WERI-Rb-1 (cell line): ENCODE measurements around the gene SF3B1.
"Not testable (repeated sequence)": the region's sequence is repeated elsewhere in the genome, so short reads cannot be mapped to it uniquely, and the experiment has no call there.

Experiments used
- DNase-seq: peaks from one replicate; pipeline ENCODE4 v3.0.0-alpha.2; 2020
- H3K27ac ChIP-seq: fragments of 250-450 bp; sonication (Bioruptor Pico); 2 replicates; pipeline ENCODE4 v1.5.1; 2020; ENCODE audit warnings: mild to moderate bottlenecking, moderate library complexity
- H3K27me3 ChIP-seq: fragments of 250-450 bp; sonication (Bioruptor Pico); 2 replicates; pipeline ENCODE4 v1.5.1; 2021; ENCODE audit warnings: mild to moderate bottlenecking, low read depth, moderate library complexity; ENCODE audit not compliant: insufficient read depth, severe bottlenecking
- H3K36me3 ChIP-seq: fragments of 250-450 bp; sonication (Bioruptor Pico); 2 replicates; pipeline ENCODE4 v1.5.1; 2020; ENCODE audit warnings: mild to moderate bottlenecking, moderate library complexity
- H3K4me3 ChIP-seq: 2 replicates; pipeline ENCODE4 v1.5.1; 2011; ENCODE audit warnings: low read depth, mild to moderate bottlenecking, control low read depth, low read length
- H3K9me3 ChIP-seq: fragments of 250-450 bp; sonication (Bioruptor Pico); 2 replicates; pipeline ENCODE4 v1.5.1; 2021; ENCODE audit warnings: mild to moderate bottlenecking, moderate library complexity; ENCODE audit not compliant: severe bottlenecking
- TF ChIP-seq, protein P1 (sequence below): IDR thresholded peaks from 2 replicates; pipeline ENCODE4 v1.5.1; 2011; ENCODE audit warnings: low read depth, mild to moderate bottlenecking, control low read depth, inconsistent platforms, low read length

Gene SF3B1

DNA sequence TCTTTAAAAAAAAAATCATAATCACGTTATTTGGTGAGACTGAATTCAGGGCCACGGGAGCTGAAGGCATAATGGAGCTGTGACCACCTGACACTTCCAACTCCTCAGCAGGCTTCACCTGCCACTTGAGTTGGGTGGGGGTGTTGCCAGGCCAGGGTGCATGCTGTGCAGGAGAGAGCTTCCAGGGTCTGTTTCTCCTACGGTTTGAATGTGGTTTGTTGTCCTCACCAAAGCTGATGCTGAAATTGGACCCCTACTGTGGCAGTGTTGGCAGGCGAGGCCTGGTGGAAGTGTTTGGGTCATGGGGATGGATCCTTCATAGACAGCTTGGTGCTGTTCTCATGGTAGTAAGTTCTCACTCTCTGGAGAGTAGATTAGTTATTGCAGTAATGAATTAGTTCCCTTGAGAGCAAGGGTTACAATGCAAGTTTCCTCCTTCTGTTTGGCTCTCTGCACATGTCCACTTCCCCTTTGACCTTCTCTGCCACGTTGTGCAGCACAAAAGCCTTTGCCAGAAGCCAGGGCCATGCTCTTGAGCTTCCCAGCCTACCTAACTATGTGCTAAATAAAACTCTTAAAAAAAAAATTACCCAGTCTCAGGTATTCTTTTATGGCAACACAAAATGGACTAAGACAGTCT, 86.0 kb downstream of the SF3B1 start:
- H3K27ac ChIP-seq = no peak overlapping the region
- DNase-seq = no peak
- H3K4me3 ChIP-seq = no peak overlapping the region
- no peaks in the 10 kb centered on the region for H3K27me3 ChIP-seq
- no peaks in the 10 kb centered on the region for H3K36me3 ChIP-seq
- TF ChIP-seq, protein P1, sequence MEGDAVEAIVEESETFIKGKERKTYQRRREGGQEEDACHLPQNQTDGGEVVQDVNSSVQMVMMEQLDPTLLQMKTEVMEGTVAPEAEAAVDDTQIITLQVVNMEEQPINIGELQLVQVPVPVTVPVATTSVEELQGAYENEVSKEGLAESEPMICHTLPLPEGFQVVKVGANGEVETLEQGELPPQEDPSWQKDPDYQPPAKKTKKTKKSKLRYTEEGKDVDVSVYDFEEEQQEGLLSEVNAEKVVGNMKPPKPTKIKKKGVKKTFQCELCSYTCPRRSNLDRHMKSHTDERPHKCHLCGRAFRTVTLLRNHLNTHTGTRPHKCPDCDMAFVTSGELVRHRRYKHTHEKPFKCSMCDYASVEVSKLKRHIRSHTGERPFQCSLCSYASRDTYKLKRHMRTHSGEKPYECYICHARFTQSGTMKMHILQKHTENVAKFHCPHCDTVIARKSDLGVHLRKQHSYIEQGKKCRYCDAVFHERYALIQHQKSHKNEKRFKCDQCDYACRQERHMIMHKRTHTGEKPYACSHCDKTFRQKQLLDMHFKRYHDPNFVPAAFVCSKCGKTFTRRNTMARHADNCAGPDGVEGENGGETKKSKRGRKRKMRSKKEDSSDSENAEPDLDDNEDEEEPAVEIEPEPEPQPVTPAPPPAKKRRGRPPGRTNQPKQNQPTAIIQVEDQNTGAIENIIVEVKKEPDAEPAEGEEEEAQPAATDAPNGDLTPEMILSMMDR = no peak
- H3K9me3 ChIP-seq = no peaks in the 10 kb centered on the region

DNA sequence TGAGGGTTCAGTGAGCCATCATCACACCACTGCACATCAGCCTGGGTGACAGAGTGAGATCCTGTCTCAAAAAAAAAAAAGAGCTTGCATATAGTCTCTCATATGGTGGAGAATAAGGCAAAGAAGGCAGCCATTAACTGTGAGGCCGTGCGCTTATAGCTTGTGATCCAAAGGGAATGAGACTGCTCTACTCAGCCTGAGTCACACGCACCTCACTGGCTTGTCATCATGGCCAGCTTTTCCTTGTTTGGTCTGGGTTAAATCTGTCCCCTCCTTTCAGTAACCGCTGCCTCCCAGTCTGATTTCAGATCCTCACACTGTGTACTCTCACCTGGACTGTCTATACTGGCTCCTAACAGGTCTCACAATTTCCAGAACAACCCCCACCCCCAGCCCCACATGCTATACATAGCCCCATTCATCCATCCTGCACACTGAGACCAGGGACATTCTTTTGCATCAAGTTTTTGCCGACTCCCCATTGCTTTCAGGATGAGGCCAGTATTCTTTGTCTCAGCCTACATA, 88.9 kb downstream of the SF3B1 start:
- no peaks in the 10 kb centered on the region for H3K36me3 ChIP-seq
- TF ChIP-seq, protein P1 = no peak
- no peak for DNase-seq

DNA sequence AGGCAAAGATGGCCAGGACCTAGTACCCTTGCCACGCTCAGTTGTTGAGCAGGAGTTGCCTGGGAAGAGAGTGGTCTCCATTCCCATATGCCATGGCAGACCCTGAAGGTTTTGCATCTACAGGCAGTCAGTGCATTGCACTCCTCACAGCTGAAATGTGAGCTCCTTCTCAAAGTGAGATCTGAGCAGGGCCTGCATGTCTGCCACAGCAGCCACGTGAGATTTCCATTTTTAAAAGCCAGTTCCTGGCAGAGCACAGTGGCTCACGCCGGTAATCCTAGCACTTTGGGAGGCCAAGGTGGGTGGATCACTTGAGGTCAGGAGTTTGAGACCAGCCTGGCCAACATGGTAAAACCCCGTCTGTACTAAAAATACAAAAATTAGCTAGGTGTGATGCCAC, 90.9 kb downstream of the SF3B1 start:
- not testable (repeated sequence) for H3K27ac ChIP-seq, H3K36me3 ChIP-seq

More for the DNA sequence above, 88.9 kb downstream of the SF3B1 start:
- Histone ChIP-seq H3K9me3 (no peaks in the 10 kb centered on the region), H3K4me3 (no peak overlapping the region), H3K27ac (no peak overlapping the region), H3K27me3 (no peaks in the 10 kb centered on the region)

DNA sequence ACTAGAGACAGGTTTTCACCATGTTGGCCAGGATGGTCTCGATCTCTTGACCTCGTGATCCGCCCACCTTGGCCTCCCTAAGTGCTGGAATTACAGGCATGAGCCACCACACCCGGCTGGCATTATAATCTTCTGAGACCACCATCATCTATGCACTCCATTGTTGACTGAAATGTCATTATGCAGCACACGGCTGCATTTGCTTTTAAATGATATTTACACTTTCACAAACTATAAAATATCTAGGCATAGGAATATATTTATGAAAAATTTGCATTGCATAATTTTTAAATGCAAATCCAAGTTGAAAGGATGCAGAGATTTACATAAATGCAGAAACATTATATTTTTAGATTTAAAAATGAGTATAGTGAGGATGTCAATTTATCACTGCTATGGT, 94.2 kb downstream of the SF3B1 start:
- TF ChIP-seq, protein P1 = no peak
- no peak for DNase-seq
- Histone ChIP-seq H3K27me3 (no peaks in the 10 kb centered on the region), H3K27ac (no peak overlapping the region), H3K4me3 (no peak overlapping the region), H3K36me3 (no peaks in the 10 kb centered on the region), H3K9me3 (no peaks in the 10 kb centered on the region)

More for the DNA sequence above, 90.9 kb downstream of the SF3B1 start:
- not testable (repeated sequence) for H3K9me3 ChIP-seq, DNase-seq, H3K4me3 ChIP-seq, H3K27me3 ChIP-seq
